PC-9 (cell line): ENCODE results near the gene DHRSX. TPM values are rescaled to one million over a fixed set of nuclear protein-coding genes. Genes with fewer than 3 reads are reported as not detected.

Source experiments
- BruUV-seq: library from RNA; stranded (reverse); fragments of 400-500 nt; replicated peaks from 2 replicates; lab custom pipeline; 2021; lab: Mats Ljungman, UMichigan
- CTCF ChIA-PET: fragments of 300-600 bp; sonication (Branson Sonifier 250); formaldehyde crosslinking; loops from one replicate; lab custom pipeline; 2022; ENCODE audit warnings: antibody characterized with exemption; lab: Charles Lee
- POLR2A ChIA-PET: fragments of 300-600 bp; sonication (Branson Sonifier 250); formaldehyde crosslinking; loops from one replicate; lab custom pipeline; 2022; ENCODE audit warnings: antibody characterized with exemption; ENCODE audit not compliant: unreplicated experiment; lab: Charles Lee
- DNase-seq, 2 experiments: peaks; one replicate each; pipeline versions ENCODE4 v3.0.0 to v3.0.0-alpha.2; 2015 to 2022; ENCODE audit warnings: mixed read lengths in 1 of 2
- H2AFZ ChIP-seq: fragments of 200-600 bp; sonication (generic); 2 replicates; pipeline ENCODE4 v1.8.1; 2017; ENCODE audit warnings: antibody characterized with exemption
- H3F3A ChIP-seq: fragments of 200-600 bp; sonication (generic); 2 replicates; pipeline ENCODE4 v1.8.1; 2017; ENCODE audit warnings: antibody characterized with exemption, mild to moderate bottlenecking, low read depth; ENCODE audit not compliant: insufficient read depth
- H3K27ac ChIP-seq: fragments of 200-600 bp; sonication (generic); 2 replicates; pipeline ENCODE4 v1.6.1; 2016; ENCODE audit warnings: mixed run types
- H3K27me3 ChIP-seq: fragments of 200-600 bp; sonication (generic); 2 replicates; pipeline ENCODE4 v1.6.1; 2016; ENCODE audit warnings: low read depth, mixed run types; ENCODE audit not compliant: insufficient read depth
- H3K36me3 ChIP-seq: fragments of 200-600 bp; sonication (generic); 2 replicates; pipeline ENCODE4 v1.6.1; 2016; ENCODE audit warnings: low read depth, mixed run types
- H3K4me1 ChIP-seq: fragments of 200-600 bp; sonication (generic); replicated peaks from 2 replicates; pipeline ENCODE4 v1.6.1; 2016; ENCODE audit warnings: mixed run types; ENCODE audit not compliant: insufficient read depth
- H3K4me2 ChIP-seq: fragments of 200-600 bp; sonication (generic); 2 replicates; pipeline ENCODE4 v1.6.1; 2017; ENCODE audit warnings: mixed run types
- H3K4me3 ChIP-seq: fragments of 200-600 bp; sonication (generic); 2 replicates; pipeline ENCODE4 v1.6.1; 2016; ENCODE audit warnings: mixed run types
- H3K79me2 ChIP-seq: fragments of 200-600 bp; sonication (generic); 2 replicates; pipeline ENCODE4 v1.6.1; 2017; ENCODE audit warnings: low read depth, mixed run types
- H3K9me2 ChIP-seq: fragments of 200-600 bp; sonication (generic); 2 replicates; pipeline ENCODE4 v1.8.1; 2017; ENCODE audit warnings: mild to moderate bottlenecking; ENCODE audit not compliant: insufficient read depth
- H3K9me3 ChIP-seq: fragments of 200-600 bp; sonication (generic); 2 replicates; pipeline ENCODE4 v1.8.1; 2016; ENCODE audit warnings: low read depth; ENCODE audit not compliant: insufficient read depth
- H4K20me1 ChIP-seq: fragments of 200-600 bp; sonication (generic); 2 replicates; pipeline ENCODE4 v1.8.1; 2017; ENCODE audit not compliant: insufficient read depth
- CTCF ChIP-seq: fragments of 200-600 bp; sonication (generic); conservative IDR thresholded peaks from 2 replicates; pipeline ENCODE4 v1.6.1; 2017; ENCODE audit warnings: mixed run types, antibody characterized with exemption, mild to moderate bottlenecking, moderate library complexity
- EZH2 ChIP-seq: fragments of 200-600 bp; sonication (generic); IDR thresholded peaks from 2 replicates; pipeline ENCODE4 v1.8.0; 2017; ENCODE audit warnings: antibody characterized with exemption, low read depth
- intact Hi-C: fragments of 100-400 bp; cut with micrococcal nuclease; formaldehyde crosslinking; loops from one replicate; pipeline ENCODE4 v1.10.0; 2022; ENCODE audit not compliant: unreplicated experiment
- total RNA-seq: library from RNA; stranded (reverse); gene quantifications from 2 replicates; pipeline ENCODE4 v1.2.3, GENCODE V29; 2021

Gene DHRSX
- total RNA-seq, 1 experiment from 2014 or later: 13.2 TPM

DNA sequence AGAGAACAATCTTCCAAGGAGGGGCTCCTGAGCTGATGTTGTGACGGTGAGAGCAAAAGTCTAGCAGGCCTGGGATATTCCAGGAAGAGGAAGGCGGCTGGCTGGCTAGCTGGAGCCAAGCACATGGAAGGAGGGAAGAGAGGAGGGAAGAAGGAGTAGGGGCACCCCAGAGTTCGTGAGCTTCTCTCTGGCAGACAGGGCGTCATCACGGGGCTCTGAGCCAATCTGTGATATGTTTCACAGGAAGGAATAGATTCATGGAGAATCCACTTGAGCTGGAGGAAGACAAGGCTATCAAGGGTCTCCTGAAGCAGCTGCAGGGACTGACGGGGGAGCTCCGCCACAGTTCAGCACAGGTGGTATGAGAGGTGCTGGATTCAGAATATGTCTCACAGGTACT, 73.6 kb downstream of the DHRSX start:
- Histone ChIP-seq H4K20me1 (no peaks in the 10 kb centered on the region), H3K4me2 (no peak overlapping the region), H3K4me3 (no peak overlapping the region), H3K9me2 (no peaks in the 10 kb centered on the region), H3K79me2 (no peaks in the 10 kb centered on the region), H2AFZ (no peak overlapping the region), H3K9me3 (no peaks in the 10 kb centered on the region), H3F3A (no peaks in the 10 kb centered on the region), H3K27ac (no peak overlapping the region), H3K4me1 (no peaks in the 10 kb centered on the region), H3K27me3 (no peaks in the 10 kb centered on the region), H3K36me3 (no peaks in the 10 kb centered on the region)
- ChIA-PET POLR2A (no interaction called here), CTCF (no interaction called here)
- no peak for DNase-seq
- intact Hi-C loops: no loop called here
- TF ChIP-seq CTCF: no peak
- no peak for TF ChIP-seq EZH2
- no TSS peak for BruUV-seq

DNA sequence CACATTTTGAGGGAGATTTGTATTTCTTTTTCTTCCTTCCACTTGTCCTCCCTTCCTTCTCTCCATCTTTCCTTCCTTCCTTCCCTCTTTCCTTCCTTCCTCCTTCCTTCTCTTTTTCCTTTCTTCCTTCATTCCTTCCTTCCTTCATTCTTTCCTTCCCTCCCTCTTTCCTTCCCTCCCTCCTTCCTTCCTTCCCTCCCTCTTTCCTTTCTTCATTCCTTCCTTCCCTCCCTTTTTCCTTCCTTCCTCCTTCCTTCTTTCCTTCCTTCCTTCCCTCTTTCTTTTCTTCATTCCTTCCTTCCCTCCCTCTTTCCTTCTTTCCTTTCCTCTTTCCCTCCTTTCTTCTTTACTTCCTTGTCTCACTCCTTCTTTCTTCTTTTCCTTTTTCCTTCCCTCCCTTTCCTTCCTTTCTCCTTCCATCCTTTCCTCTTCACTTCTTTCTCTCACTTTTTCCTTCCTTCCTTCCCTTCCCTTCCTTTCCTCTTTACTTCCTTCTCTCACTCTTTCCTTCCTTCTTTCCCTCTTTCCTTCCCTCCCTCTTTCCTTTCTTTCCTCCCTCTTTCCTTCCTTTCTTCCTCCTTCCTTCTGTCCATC, 74.4 kb downstream of the DHRSX start:
- Histone ChIP-seq H3K4me3 (no peak overlapping the region), H3K4me1 (no peaks in the 10 kb centered on the region), H3K27me3 (no peaks in the 10 kb centered on the region), H3K79me2 (no peaks in the 10 kb centered on the region), H4K20me1 (no peaks in the 10 kb centered on the region), H3K9me2 (no peaks in the 10 kb centered on the region), H2AFZ (no peak overlapping the region), H3K4me2 (no peak overlapping the region), H3K9me3 (no peaks in the 10 kb centered on the region), H3K27ac (no peak overlapping the region), H3K36me3 (no peaks in the 10 kb centered on the region), H3F3A (no peaks in the 10 kb centered on the region)
- intact Hi-C loops: no loop called here
- DNase-seq: no peak
- CTCF ChIA-PET: no interaction called here
- POLR2A ChIA-PET: no interaction called here
- no TSS peak for BruUV-seq
- no peak for TF ChIP-seq EZH2
- no peak for TF ChIP-seq CTCF

DNA sequence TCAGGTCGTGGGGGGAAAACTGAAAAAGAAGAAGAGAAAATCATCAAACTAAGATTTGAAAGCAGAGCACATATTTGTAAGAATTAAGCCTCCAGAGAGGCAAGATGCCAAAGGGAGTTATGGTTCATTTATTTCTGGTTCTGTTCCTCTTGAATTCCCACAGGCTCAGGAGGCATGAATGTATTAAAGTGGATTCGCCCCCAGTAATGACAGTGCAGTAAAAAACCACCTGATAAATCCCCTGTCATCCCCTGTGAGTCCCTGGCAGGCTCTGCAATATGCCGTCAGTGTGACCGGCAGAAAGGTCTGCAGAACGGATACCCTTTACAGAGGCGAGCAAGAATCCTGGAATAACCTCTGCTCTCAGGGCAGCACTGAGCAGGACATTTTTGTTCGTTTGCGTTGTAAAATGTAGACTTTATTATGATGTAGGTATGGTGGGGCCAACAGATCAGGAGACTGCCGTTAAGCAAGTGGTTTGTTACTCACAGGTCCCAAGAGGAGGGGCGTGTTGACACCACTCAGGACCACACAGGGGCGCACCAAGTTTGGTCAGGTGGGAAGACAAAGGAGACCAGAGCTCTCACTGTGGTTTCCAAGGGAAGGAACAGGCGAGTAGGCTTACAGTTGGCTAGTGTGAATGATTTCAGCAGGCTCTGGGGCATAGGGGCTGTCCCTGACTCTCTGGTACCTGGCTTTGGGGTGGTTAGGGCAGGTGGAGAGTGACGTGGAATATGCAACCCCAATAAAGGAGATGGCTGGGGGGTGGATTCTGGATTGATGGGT, 75.3 kb downstream of the DHRSX start:
- H3K9me2 ChIP-seq: no peaks in the 10 kb centered on the region
- H3K27ac ChIP-seq: no peak overlapping the region
- no TSS peak for BruUV-seq
- H3K36me3 ChIP-seq: no peaks in the 10 kb centered on the region
- intact Hi-C loops: no loop called here
- no peaks in the 10 kb centered on the region for H3K27me3 ChIP-seq
- no peak overlapping the region for H2AFZ ChIP-seq
- H3K79me2 ChIP-seq: no peaks in the 10 kb centered on the region
- CTCF ChIA-PET: no interaction called here
- POLR2A ChIA-PET: no interaction called here
- H3K4me1 ChIP-seq: no peaks in the 10 kb centered on the region
- no peak for DNase-seq
- no peaks in the 10 kb centered on the region for H3F3A ChIP-seq
- no peaks in the 10 kb centered on the region for H3K9me3 ChIP-seq
- H4K20me1 ChIP-seq: no peaks in the 10 kb centered on the region
- no peak overlapping the region for H3K4me3 ChIP-seq
- no peak for TF ChIP-seq CTCF
- TF ChIP-seq EZH2: no peak
- H3K4me2 ChIP-seq: no peak overlapping the region
